Stomach (tissue), 9 donors: Measurements from ENCODE around the gene HTRA3. TPM values are rescaled to one million over a fixed set of nuclear protein-coding genes. Genes with fewer than 3 reads are reported as not detected.
"Not testable (repeated sequence)": the region's sequence is repeated elsewhere in the genome, so short reads cannot be mapped to it uniquely, and the experiment has no call there.

Experiments used
- DNase-seq, 2 donors: peaks; one replicate each; pipeline versions ENCODE4 v3.0.0 to v3.0.0-alpha.2; 2013 to 2019
- H3K27ac ChIP-seq, 5 donors: fragments of 200-600 bp in 4 of 5; sonication (generic) in 4 of 5; one replicate each; pipeline ENCODE4 v1.5.1; 2013 to 2019; ENCODE audit warnings: mild to moderate bottlenecking in 1 of 5, moderate library complexity in 1 of 5
- H3K27me3 ChIP-seq, 3 donors: fragments of 200-600 bp; sonication (generic); one replicate each; pipeline ENCODE4 v1.5.1; 2017 to 2019; ENCODE audit warnings: mixed run types in 1 of 3
- H3K36me3 ChIP-seq, 4 donors: fragments of 200-600 bp; sonication (generic); 1 replicate in 3 of 4; 2 replicates in 1 of 4; pipeline ENCODE4 v1.5.1; 2016 to 2019
- H3K4me1 ChIP-seq, 4 donors: fragments of 200-600 bp; sonication (generic); one replicate each; pipeline ENCODE4 v1.5.1; 2016 to 2019
- H3K4me3 ChIP-seq, 4 donors: fragments of 200-600 bp; sonication (generic) in 3 of 4; one replicate each; pipeline ENCODE4 v1.5.1; 2016 to 2019; ENCODE audit warnings: mild to moderate bottlenecking in 1 of 4
- H3K9me3 ChIP-seq, 4 donors: fragments of 200-600 bp; sonication (generic); one replicate each; pipeline ENCODE4 v1.5.1; 2016 to 2019
- CTCF ChIP-seq, 7 experiments: fragments of 450-650 bp in 4 of 7; fragments of 200-600 bp in 3 of 7; sonication (generic) in 3 of 7; IDR thresholded peaks; one replicate each; pipeline ENCODE4 v1.5.1; 2016 to 2019; ENCODE audit warnings: antibody characterized with exemption in 7 of 7, control low read depth in 2 of 7, mild to moderate bottlenecking in 1 of 7
- EP300 ChIP-seq: sonication (generic); formaldehyde crosslinking; IDR thresholded peaks from one replicate; pipeline ENCODE4 v1.6.1; 2017; ENCODE audit warnings: antibody characterized with exemption
- POLR2A ChIP-seq, 4 donors: fragments of 450-650 bp; IDR thresholded peaks; one replicate each; pipeline ENCODE4 v1.6.1; 2016; ENCODE audit warnings: antibody characterized with exemption in 4 of 4, control low read depth in 2 of 4, mild to moderate bottlenecking in 1 of 4, moderate library complexity in 1 of 4
- POLR2AphosphoS5 ChIP-seq, 3 donors: sonication (generic); formaldehyde crosslinking; IDR thresholded peaks; one replicate each; pipeline ENCODE4 v1.6.1; 2016; ENCODE audit warnings: antibody characterized with exemption in 3 of 3
- WGBS, 5 donors: extraction: QIAGEN DNeasy Blood & Tissue Kit in 3 of 5; methylation state at CpG; one replicate each; pipeline versions ENCODE4 v1.1.5 to v1.1.7; 2013 to 2018; 5-methylcytosine and 5-hydroxymethylcytosine counted together
- intact Hi-C: fragments of 100-400 bp; cut with DNase I; formaldehyde crosslinking; loops from one replicate; pipeline ENCODE4 v1.15.1; 2023; ENCODE audit warnings: low total_unique reads
- polyA plus RNA-seq, 3 donors: library from polyadenylated mRNA; stranded (reverse); fragments of 200-250 nt; gene quantifications; one replicate each; pipeline ENCODE4 v1.2.3, GENCODE V29; 2013
- total RNA-seq, 5 donors: library from RNA; depleted of rRNA; stranded (reverse); fragments of >200 nt; gene quantifications; one replicate each; pipeline versions ENCODE4 v1.1.0 to v1.2.3, GENCODE V29; 2014 to 2016
- donor health status: healthy with polysubstance abuse.
- donor health status: Bipolar disorder and iron deficiency.
- donor health status: healthy.

The HTRA3 gene
- total and polyA plus RNA-seq, 8 donors = 6.6 to 26.8 (median 15.9) TPM

GRCh38 chr4:8347660-8348059, 78.1 kb downstream of the HTRA3 start:
- TF ChIP-seq POLR2A (IDR thresholded peaks at IDR 0.05) (no peak), EP300 (no peak), POLR2AphosphoS5 (IDR thresholded peaks at IDR 0.05) (no peak), CTCF (IDR thresholded peaks at IDR 0.05) (no peak)

GRCh38 chr4:8348071-8348470, 78.5 kb downstream of the HTRA3 start:
- Histone ChIP-seq H3K4me1 (peaks cover 0 to 39% (median 24%) of the 10 kb centered on the region in 4 donors), H3K9me3 (no peaks in the 10 kb centered on the region), H3K36me3 (no peaks in the 10 kb centered on the region), H3K27ac (no peak overlapping the region), H3K27me3 (no peaks in the 10 kb centered on the region), H3K4me3 (no peak overlapping the region)
- intact Hi-C loops = no loop called here
- TF ChIP-seq EP300 (no peak), POLR2A (IDR thresholded peaks at IDR 0.05) (no peak), POLR2AphosphoS5 (IDR thresholded peaks at IDR 0.05) (no peak), CTCF (IDR thresholded peaks at IDR 0.05) (no peak)
- DNase-seq = peak in 1 of 2 donors; percentile 1
- WGBS, 5 donors = 59 to 72% (median 66%) methylated on average over 6 of the region's 6 CpGs

More at GRCh38 chr4:8347660-8348059, 78.1 kb downstream of the HTRA3 start:
- intact Hi-C loops = no loop called here
- Histone ChIP-seq H3K4me1 (peaks cover 0 to 40% (median 22%) of the 10 kb centered on the region in 4 donors), H3K9me3 (no peaks in the 10 kb centered on the region), H3K4me3 (no peak overlapping the region), H3K36me3 (no peaks in the 10 kb centered on the region), H3K27me3 (no peaks in the 10 kb centered on the region), H3K27ac (no peak overlapping the region)
- peak in 1 of 2 donors; percentile 19 for DNase-seq
- 63 to 84% (median 76%) methylated on average over 5 to 7 of the region's 7 CpGs for WGBS, 5 donors

GRCh38 chr4:8349236-8349635, 79.7 kb downstream of the HTRA3 start:
- 84 to 92% (median 89%) methylated on average over 11 of the region's 11 CpGs for WGBS, 5 donors
- H3K4me3 ChIP-seq, intact Hi-C loops, H3K27me3 ChIP-seq, H3K36me3 ChIP-seq, H3K27ac ChIP-seq, H3K9me3 ChIP-seq, DNase-seq: not testable (repeated sequence)
- H3K4me1 ChIP-seq = peaks cover 0 to 31% (median 25%) of the 10 kb centered on the region in 4 donors

- TF ChIP-seq CTCF (IDR thresholded peaks at IDR 0.05) (no peak), POLR2A (IDR thresholded peaks at IDR 0.05) (no peak), EP300 (no peak), POLR2AphosphoS5 (IDR thresholded peaks at IDR 0.05) (no peak)
- Histone ChIP-seq H3K9me3 (no peaks in the 10 kb centered on the region), H3K36me3 (no peaks in the 10 kb centered on the region), H3K4me1 (peaks cover 0 to 31% (median 25%) of the 10 kb centered on the region in 4 donors), H3K27ac (no peak overlapping the region), H3K27me3 (no peaks in the 10 kb centered on the region), H3K4me3 (no peak overlapping the region)
- peak in 1 of 2 donors; percentile 7 for DNase-seq
- WGBS, 5 donors = 79 to 84% (median 82%) methylated on average over 7 of the region's 7 CpGs
- intact Hi-C loops = no loop called here
These were observed 80.2 kb downstream of the HTRA3 start for GRCh38 chr4:8349664-8350236.

- H3K4me3 ChIP-seq = no peak overlapping the region
- peak in 1 of 2 donors; percentile 16 for DNase-seq
- TF ChIP-seq POLR2AphosphoS5 (IDR thresholded peaks at IDR 0.05) (no peak), CTCF (IDR thresholded peaks at IDR 0.05) (no peak), EP300 (no peak), POLR2A (IDR thresholded peaks at IDR 0.05) (no peak)
- intact Hi-C loops = no loop called here
- no peaks in the 10 kb centered on the region for H3K27me3 ChIP-seq
- no peak overlapping the region for H3K27ac ChIP-seq
- H3K4me1 ChIP-seq = peaks cover 0 to 33% (median 25%) of the 10 kb centered on the region in 4 donors
- H3K9me3 ChIP-seq = no peaks in the 10 kb centered on the region
- H3K36me3 ChIP-seq = no peaks in the 10 kb centered on the region
- 86 to 96% (median 92%) methylated on average over 11 to 13 of the region's 13 CpGs for WGBS, 5 donors
These were observed 80.8 kb downstream of the HTRA3 start for GRCh38 chr4:8350352-8350751.
